Measurements from ENCODE around the gene TP53I11.

DNA sequence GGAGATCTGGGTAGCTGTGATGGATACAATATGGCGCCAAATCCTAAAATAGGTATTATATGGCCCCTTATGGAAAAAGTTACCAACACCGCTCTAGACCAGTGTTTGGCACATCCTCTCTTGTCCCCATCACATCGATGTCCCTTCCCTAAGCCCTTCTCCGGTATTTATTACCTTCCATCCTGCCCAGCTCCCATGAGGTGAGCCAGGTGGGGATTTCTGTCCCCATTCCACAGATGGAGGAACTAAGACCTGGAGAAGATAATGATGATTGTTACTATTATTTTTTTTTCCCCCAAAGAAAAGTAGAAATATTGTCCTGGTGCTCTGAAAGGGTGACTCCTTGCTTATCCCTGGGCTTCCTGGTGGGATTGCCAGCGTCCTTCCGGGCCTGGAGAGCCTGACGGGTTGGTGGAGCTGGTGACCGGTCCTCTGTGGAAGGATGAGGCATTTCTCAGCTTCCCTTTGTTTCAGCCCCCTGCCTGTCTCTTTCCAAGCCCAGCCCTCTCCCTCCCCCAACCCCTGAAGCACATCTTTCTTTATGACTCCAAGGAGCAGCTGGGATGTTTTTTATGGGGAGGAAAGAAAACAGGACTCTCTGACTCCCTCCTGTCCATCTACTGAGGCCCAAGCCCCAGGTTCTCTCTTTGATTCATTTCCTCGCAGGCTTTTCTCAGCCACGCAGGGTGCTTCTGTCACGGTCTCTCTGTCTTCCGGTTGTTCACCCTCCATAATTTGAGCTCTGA lies 65.4 kb downstream of the TP53I11 start:
- TF ChIP-seq, protein P1, sequence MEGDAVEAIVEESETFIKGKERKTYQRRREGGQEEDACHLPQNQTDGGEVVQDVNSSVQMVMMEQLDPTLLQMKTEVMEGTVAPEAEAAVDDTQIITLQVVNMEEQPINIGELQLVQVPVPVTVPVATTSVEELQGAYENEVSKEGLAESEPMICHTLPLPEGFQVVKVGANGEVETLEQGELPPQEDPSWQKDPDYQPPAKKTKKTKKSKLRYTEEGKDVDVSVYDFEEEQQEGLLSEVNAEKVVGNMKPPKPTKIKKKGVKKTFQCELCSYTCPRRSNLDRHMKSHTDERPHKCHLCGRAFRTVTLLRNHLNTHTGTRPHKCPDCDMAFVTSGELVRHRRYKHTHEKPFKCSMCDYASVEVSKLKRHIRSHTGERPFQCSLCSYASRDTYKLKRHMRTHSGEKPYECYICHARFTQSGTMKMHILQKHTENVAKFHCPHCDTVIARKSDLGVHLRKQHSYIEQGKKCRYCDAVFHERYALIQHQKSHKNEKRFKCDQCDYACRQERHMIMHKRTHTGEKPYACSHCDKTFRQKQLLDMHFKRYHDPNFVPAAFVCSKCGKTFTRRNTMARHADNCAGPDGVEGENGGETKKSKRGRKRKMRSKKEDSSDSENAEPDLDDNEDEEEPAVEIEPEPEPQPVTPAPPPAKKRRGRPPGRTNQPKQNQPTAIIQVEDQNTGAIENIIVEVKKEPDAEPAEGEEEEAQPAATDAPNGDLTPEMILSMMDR (IDR thresholded peaks at IDR 0.05): no peak
- TF ChIP-seq EP300 (IDR thresholded peaks at IDR 0.05) (no peak), POLR2A (IDR thresholded peaks at IDR 0.05) (no peak)

Measured in gastroesophageal sphincter (tissue), 3 donors.